ENCODE data around the gene MX2.

MX2 gene

DNA sequence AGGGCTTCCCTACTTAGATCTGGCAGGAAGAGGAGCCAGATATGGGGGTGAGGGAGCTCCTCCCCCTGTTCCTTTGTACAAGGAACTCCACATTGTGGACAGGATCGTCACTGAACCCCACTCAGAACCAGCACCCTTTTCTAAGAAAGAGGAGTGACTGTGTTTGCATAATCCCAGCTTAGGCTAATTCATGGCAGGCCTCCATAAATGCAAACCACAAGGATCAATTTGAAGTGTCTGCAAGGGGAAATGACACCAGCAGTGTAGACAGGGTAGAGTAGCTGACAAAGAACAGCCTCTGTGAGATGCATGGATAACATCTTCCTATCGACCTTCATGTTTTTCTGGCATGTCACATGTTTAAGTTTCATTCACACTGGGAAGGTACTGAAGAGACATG is 75.9 kb downstream of the MX2 start:
- TF ChIP-seq, protein P1, sequence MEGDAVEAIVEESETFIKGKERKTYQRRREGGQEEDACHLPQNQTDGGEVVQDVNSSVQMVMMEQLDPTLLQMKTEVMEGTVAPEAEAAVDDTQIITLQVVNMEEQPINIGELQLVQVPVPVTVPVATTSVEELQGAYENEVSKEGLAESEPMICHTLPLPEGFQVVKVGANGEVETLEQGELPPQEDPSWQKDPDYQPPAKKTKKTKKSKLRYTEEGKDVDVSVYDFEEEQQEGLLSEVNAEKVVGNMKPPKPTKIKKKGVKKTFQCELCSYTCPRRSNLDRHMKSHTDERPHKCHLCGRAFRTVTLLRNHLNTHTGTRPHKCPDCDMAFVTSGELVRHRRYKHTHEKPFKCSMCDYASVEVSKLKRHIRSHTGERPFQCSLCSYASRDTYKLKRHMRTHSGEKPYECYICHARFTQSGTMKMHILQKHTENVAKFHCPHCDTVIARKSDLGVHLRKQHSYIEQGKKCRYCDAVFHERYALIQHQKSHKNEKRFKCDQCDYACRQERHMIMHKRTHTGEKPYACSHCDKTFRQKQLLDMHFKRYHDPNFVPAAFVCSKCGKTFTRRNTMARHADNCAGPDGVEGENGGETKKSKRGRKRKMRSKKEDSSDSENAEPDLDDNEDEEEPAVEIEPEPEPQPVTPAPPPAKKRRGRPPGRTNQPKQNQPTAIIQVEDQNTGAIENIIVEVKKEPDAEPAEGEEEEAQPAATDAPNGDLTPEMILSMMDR (IDR thresholded peaks at IDR 0.05; ENCODE audit: low read depth, low read length, missing control alignments) = no peak
- no peak for DNase-seq (ENCODE audit: extremely low read depth, low read depth)
- H3K4me3 ChIP-seq (replicated peaks; ENCODE audit: low read depth, low read length) = no peak overlapping the region

DNA sequence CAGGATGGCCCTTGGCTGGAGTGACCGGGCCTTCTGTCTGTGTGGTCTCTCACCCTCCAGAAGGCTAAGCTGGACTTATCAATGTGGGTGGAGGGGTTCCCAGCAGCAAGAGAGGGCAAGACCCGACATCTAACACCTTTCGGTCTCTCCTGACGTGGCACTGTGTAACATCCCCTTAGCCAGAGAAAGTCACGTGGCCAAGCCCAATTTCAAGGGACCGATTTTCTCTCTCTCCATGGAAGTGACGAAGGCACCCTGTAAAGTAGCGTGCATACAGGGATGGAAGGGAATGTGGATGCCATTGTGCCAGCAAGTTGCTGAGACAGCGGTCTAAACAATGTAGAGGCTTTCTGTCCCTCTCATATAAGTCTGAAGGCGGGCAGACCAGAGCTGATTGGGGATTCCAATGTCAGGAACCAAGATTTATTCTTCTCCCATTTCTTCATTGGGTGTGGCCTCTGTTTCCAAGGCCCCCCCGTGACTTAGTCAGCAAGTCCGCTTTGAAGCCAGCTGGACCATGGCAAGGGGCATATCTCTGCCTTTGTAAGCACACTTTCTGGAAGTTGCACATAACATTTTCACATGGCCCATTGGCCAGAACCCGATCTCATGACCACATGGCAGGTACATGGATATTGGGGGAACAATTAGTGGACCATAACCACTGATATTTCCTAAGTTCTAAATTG is 76.7 kb downstream of the MX2 start:
- H3K4me3 ChIP-seq (replicated peaks; ENCODE audit: low read depth, low read length) = no peak overlapping the region
- TF ChIP-seq, protein P1 (IDR thresholded peaks at IDR 0.05; ENCODE audit: low read depth, low read length, missing control alignments) = no peak
- no peak for DNase-seq (ENCODE audit: extremely low read depth, low read depth)

DNA sequence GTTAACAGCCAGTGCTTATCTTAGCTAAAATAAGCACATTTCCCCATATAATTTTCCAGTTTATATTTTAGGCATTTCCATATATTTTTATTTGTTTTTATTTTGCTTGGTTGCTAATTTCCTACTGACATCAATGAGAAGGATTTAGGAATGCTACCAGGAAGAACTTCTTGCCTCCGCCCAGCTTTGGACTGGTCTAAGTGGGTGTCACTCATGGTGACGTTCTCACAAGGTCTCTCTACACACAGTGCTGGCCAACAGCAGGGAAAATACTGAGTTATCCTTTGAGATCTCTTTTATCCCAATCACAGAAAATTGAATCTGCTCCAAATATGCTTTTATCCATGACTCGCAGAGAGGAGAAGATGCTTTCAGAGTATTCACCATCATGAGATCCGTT is 77.4 kb downstream of the MX2 start:
- H3K4me3 ChIP-seq (replicated peaks; ENCODE audit: low read depth, low read length) = no peak overlapping the region
- TF ChIP-seq, protein P1 (IDR thresholded peaks at IDR 0.05; ENCODE audit: low read depth, low read length, missing control alignments) = no peak
- no peak for DNase-seq (ENCODE audit: extremely low read depth, low read depth)

DNA sequence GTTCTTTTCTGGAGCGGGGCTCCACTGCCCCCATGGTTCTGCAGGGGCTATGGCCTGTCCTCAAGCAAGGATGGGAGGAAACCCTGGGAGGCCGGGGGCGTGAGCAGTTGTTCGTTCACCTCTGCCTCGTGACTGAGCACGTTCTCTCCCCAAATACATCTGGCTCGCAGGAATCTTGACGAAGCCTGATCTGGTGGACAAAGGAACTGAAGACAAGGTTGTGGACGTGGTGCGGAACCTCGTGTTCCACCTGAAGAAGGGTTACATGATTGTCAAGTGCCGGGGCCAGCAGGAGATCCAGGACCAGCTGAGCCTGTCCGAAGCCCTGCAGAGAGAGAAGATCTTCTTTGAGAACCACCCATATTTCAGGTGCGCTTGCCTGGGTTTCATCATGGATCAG is 79.7 kb downstream of the MX2 start:
- H3K4me3 ChIP-seq (replicated peaks; ENCODE audit: low read depth, low read length) = no peak overlapping the region
- TF ChIP-seq, protein P1 (IDR thresholded peaks at IDR 0.05; ENCODE audit: low read depth, low read length, missing control alignments) = no peak
- DNase-seq (ENCODE audit: extremely low read depth, low read depth) = no peak

DNA sequence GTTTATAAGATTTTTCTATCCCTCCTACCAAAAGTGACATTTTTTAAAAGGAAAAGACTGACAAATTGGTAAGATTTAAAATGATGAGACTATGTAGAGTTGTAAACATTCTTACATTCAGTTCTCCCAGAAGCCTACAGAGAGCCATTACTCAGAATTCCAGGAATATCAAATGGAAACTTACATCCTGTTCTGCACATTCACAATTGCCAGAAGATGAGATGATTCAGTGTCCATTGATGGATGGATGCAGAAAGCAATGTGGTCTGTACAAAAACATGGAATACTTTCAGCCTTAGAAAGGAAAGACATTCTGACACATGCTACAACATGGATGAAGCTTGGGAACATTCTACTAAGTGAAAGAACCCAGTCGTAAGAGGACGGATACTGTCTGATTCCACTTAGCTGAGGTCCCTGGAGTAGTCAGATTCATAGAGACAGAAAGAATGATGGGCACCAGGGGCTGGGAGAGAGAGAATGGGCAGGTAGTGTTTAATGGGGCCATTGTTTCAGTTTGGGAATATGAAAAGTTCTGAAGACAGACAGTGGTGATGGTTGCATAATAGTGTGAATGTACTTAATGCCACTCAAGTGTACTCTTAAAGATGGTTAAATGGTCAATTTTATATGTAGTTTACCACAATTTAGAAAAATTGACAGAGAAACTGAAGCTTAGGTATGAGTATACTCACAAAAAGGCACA is 80.8 kb downstream of the MX2 start:
- TF ChIP-seq, protein P1 (IDR thresholded peaks at IDR 0.05; ENCODE audit: low read depth, low read length, missing control alignments) = no peak
- no peak for DNase-seq (ENCODE audit: extremely low read depth, low read depth)
- no peak overlapping the region for H3K4me3 ChIP-seq (replicated peaks; ENCODE audit: low read depth, low read length)

DNA sequence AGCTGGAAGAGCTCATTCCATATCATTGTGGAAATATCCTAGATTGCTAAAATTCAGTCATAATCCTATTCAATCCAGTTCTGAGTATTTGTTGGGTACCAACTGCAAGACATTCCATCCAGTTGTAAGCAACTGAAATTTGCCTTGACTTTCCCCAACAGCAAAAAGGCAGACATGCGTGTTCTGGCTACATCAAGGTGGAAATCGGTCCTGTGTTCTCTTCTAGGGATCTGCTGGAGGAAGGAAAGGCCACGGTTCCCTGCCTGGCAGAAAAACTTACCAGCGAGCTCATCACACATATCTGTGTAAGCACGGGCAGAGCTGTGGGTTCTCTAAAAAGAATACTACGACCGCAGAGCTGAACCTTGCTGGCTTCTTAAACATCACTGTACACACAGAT is 81.7 kb downstream of the MX2 start:
- no peak for DNase-seq (ENCODE audit: extremely low read depth, low read depth)
- H3K4me3 ChIP-seq (replicated peaks; ENCODE audit: low read depth, low read length) = no peak overlapping the region
- TF ChIP-seq, protein P1 (IDR thresholded peaks at IDR 0.05; ENCODE audit: low read depth, low read length, missing control alignments) = no peak
